Neuronal stem cell (in vitro differentiated cells): ENCODE measurements around the gene PTPN4.

Experiments used
- DNase-seq: peaks from one replicate; pipeline ENCODE4 v3.0.0-alpha.2; 2013; ENCODE audit warnings: low spot score
- H2AFZ ChIP-seq: one replicate; pipeline ENCODE4 v1.6.1; 2013; ENCODE audit warnings: mild to moderate bottlenecking, low read length, inconsistent platforms
- H2AK5ac ChIP-seq: 2 replicates; pipeline ENCODE4 v1.6.1; 2013; ENCODE audit warnings: low read depth, mild to moderate bottlenecking, inconsistent platforms, low read length, moderate library complexity, mixed read lengths
- H2BK120ac ChIP-seq: 2 replicates; pipeline ENCODE4 v1.6.1; 2013; ENCODE audit warnings: low read depth, mild to moderate bottlenecking, inconsistent platforms, low read length, moderate library complexity, mixed read lengths
- H2BK12ac ChIP-seq: one replicate; pipeline ENCODE4 v1.6.1; 2013; ENCODE audit warnings: low read length, inconsistent platforms
- H2BK15ac ChIP-seq: 2 replicates; pipeline ENCODE4 v1.6.1; 2013; ENCODE audit warnings: mild to moderate bottlenecking, low read length, inconsistent platforms, mixed read lengths
- H2BK5ac ChIP-seq: one replicate; pipeline ENCODE4 v1.6.1; 2013; ENCODE audit warnings: inconsistent platforms, mild to moderate bottlenecking, low read length, moderate library complexity
- H3K14ac ChIP-seq: one replicate; pipeline ENCODE4 v1.6.1; 2013; ENCODE audit warnings: low read length, inconsistent platforms
- H3K18ac ChIP-seq: 2 replicates; pipeline ENCODE4 v1.6.1; 2013; ENCODE audit warnings: low read length, inconsistent platforms
- H3K23ac ChIP-seq: 2 replicates; pipeline ENCODE4 v1.6.1; 2013; ENCODE audit warnings: low read depth, mild to moderate bottlenecking, mixed read lengths, low read length, inconsistent platforms; ENCODE audit not compliant: poor library complexity
- H3K27ac ChIP-seq: replicated peaks from 3 replicates; pipeline ENCODE4 v1.5.1; 2013; ENCODE audit warnings: low read length, inconsistent platforms
- H3K27me3 ChIP-seq, 3 experiments: 2 replicates each; pipeline ENCODE4 v1.6.1; 2013; ENCODE audit warnings: low read length in 3 of 3, mild to moderate bottlenecking in 2 of 3, inconsistent platforms in 1 of 3, low read depth in 1 of 3, mixed read lengths in 1 of 3, moderate library complexity in 1 of 3; ENCODE audit not compliant: control insufficient read depth in 3 of 3, insufficient read depth in 3 of 3
- H3K36me3 ChIP-seq, 2 donors: replicated peaks in 1 of 2; 2 replicates each; pipeline ENCODE4 v1.6.1; 2013; ENCODE audit warnings: low read length in 2 of 2; ENCODE audit not compliant: control insufficient read depth in 2 of 2, insufficient read depth in 2 of 2
- H3K4ac ChIP-seq: 2 replicates; pipeline ENCODE4 v1.6.1; 2013; ENCODE audit warnings: inconsistent platforms, mild to moderate bottlenecking, low read length, moderate library complexity
- H3K4me1 ChIP-seq, 2 donors: 1 replicate in 1 of 2; 2 replicates in 1 of 2; pipeline ENCODE4 v1.6.1; 2013; ENCODE audit warnings: low read length in 2 of 2, low read depth in 1 of 2; ENCODE audit not compliant: control insufficient read depth in 2 of 2, insufficient read depth in 1 of 2
- H3K4me2 ChIP-seq: one replicate; pipeline ENCODE4 v1.6.1; 2013; ENCODE audit warnings: mild to moderate bottlenecking, low read length, inconsistent platforms; ENCODE audit not compliant: insufficient read depth, poor library complexity, severe bottlenecking
- H3K4me3 ChIP-seq, 2 donors: 2 replicates each; pipeline ENCODE4 v1.5.1; 2013; ENCODE audit warnings: low read length in 2 of 2, mild to moderate bottlenecking in 2 of 2, inconsistent platforms in 1 of 2, moderate library complexity in 1 of 2
- H3K79me1 ChIP-seq: one replicate; pipeline ENCODE4 v1.6.1; 2013; ENCODE audit warnings: low read depth, mild to moderate bottlenecking, inconsistent platforms, low read length, moderate library complexity
- H3K9ac ChIP-seq: one replicate; pipeline ENCODE4 v1.6.1; 2013; ENCODE audit warnings: mild to moderate bottlenecking, low read depth, low read length, inconsistent platforms; ENCODE audit not compliant: poor library complexity
- H3K9me3 ChIP-seq, 2 donors: replicated peaks in 1 of 2; 2 replicates each; pipeline versions ENCODE3 to v1.6.1; 2013; ENCODE audit warnings: low read length in 2 of 2, mild to moderate bottlenecking in 2 of 2, inconsistent platforms in 1 of 2, low read depth in 1 of 2, mixed read lengths in 1 of 2, moderate library complexity in 1 of 2; ENCODE audit not compliant: control insufficient read depth in 2 of 2, insufficient read depth in 1 of 2
- H4K8ac ChIP-seq: one replicate; pipeline ENCODE4 v1.6.1; 2013; ENCODE audit warnings: low read depth, mild to moderate bottlenecking, inconsistent platforms, low read length, moderate library complexity
- H4K91ac ChIP-seq: one replicate; pipeline ENCODE4 v1.6.1; 2013; ENCODE audit warnings: low read length, low read depth, mild to moderate bottlenecking, inconsistent platforms; ENCODE audit not compliant: poor library complexity
- WGBS, 2 donors: extraction: QIAGEN DNeasy Blood & Tissue Kit; methylation state at CpG; one replicate each; pipeline ENCODE4 v1.1.7; 2013; ENCODE audit warnings: missing lambda C conversion rate in 2 of 2, mixed read lengths in 1 of 2; ENCODE audit not compliant: insufficient read length in 2 of 2, insufficient replicate concordance in 1 of 2; ENCODE audit errors: extremely low coverage in 2 of 2; 5-methylcytosine and 5-hydroxymethylcytosine counted together

PTPN4 gene

GRCh38 chr2:119940856-119941255 is 181.1 kb downstream of the PTPN4 start:
- no peak overlapping the region for H2BK5ac ChIP-seq
- no peak overlapping the region for H2BK120ac ChIP-seq
- H2BK12ac ChIP-seq, result no peak overlapping the region
- no peaks in the 10 kb centered on the region for H3K79me1 ChIP-seq
- H3K9ac ChIP-seq, result no peak overlapping the region
- no peaks in the 10 kb centered on the region for H3K27me3 ChIP-seq
- H3K18ac ChIP-seq, result no peak overlapping the region
- H3K9me3 ChIP-seq, result no peaks in the 10 kb centered on the region
- no peak overlapping the region for H3K14ac ChIP-seq
- H3K27ac ChIP-seq, result no peak overlapping the region
- H2AK5ac ChIP-seq, result no peak overlapping the region
- DNase-seq, result no peak
- H3K4ac ChIP-seq, result no peak overlapping the region
- H3K23ac ChIP-seq, result no peak overlapping the region
- peaks cover 0 to 31% of the 10 kb centered on the region in 2 donors for H3K36me3 ChIP-seq
- no peaks in the 10 kb centered on the region for H3K4me1 ChIP-seq
- H3K4me3 ChIP-seq, result no peak overlapping the region
- no peak overlapping the region for H2BK15ac ChIP-seq
- H3K4me2 ChIP-seq, result no peak overlapping the region
- H2AFZ ChIP-seq, result no peak overlapping the region
- H4K91ac ChIP-seq, result no peak overlapping the region
- no peak overlapping the region for H4K8ac ChIP-seq

- H2AFZ ChIP-seq, result no peak overlapping the region
- H3K18ac ChIP-seq, result no peak overlapping the region
- no peak overlapping the region for H3K4me2 ChIP-seq
- H3K79me1 ChIP-seq, result no peaks in the 10 kb centered on the region
- no peaks in the 10 kb centered on the region for H3K4me1 ChIP-seq
- no peak overlapping the region for H4K91ac ChIP-seq
- no peak overlapping the region for H3K9ac ChIP-seq
- no peak overlapping the region for H3K4me3 ChIP-seq
- no peak overlapping the region for H2BK5ac ChIP-seq
- no peak overlapping the region for H2BK120ac ChIP-seq
- no peak overlapping the region for H3K4ac ChIP-seq
- 100% methylated on average over 1 of the region's 1 CpG; no CpG with 5 or more reads in 1 of the 2 donors for WGBS, 2 donors
- no peak overlapping the region for H3K27ac ChIP-seq
- H3K14ac ChIP-seq, result no peak overlapping the region
- no peaks in the 10 kb centered on the region for H3K9me3 ChIP-seq
- H3K36me3 ChIP-seq, result peaks cover 0 to 33% of the 10 kb centered on the region in 2 donors
- no peak overlapping the region for H2BK15ac ChIP-seq
- no peak for DNase-seq
- no peak overlapping the region for H3K23ac ChIP-seq
- H2BK12ac ChIP-seq, result no peak overlapping the region
- no peaks in the 10 kb centered on the region for H3K27me3 ChIP-seq
- no peak overlapping the region for H2AK5ac ChIP-seq
- no peak overlapping the region for H4K8ac ChIP-seq
These were observed 181.7 kb downstream of the PTPN4 start for GRCh38 chr2:119941388-119941787.

- Histone ChIP-seq H3K27me3 (no peaks in the 10 kb centered on the region), H2BK15ac (no peak overlapping the region), H2AK5ac (no peak overlapping the region), H3K36me3 (peaks cover 0 to 33% of the 10 kb centered on the region in 2 donors), H3K9me3 (no peaks in the 10 kb centered on the region), H3K4me2 (no peak overlapping the region), H3K9ac (no peak overlapping the region), H3K18ac (no peak overlapping the region), H3K4me1 (no peaks in the 10 kb centered on the region), H3K4me3 (no peak overlapping the region), H2BK120ac (no peak overlapping the region), H3K4ac (no peak overlapping the region), H2BK5ac (no peak overlapping the region), H3K23ac (no peak overlapping the region), H2BK12ac (no peak overlapping the region), H2AFZ (no peak overlapping the region), H3K14ac (no peak overlapping the region), H4K8ac (no peak overlapping the region), H3K27ac (no peak overlapping the region), H4K91ac (no peak overlapping the region), H3K79me1 (no peaks in the 10 kb centered on the region)
- DNase-seq, result no peak
- no CpG with 5 or more reads among the region's 3 CpGs for WGBS, 2 donors
These were observed 182.3 kb downstream of the PTPN4 start for GRCh38 chr2:119941981-119942513.

- H2BK120ac ChIP-seq, result no peak overlapping the region
- peaks cover 3 to 35% of the 10 kb centered on the region in 2 donors for H3K36me3 ChIP-seq
- no peak overlapping the region for H3K4me2 ChIP-seq
- H4K8ac ChIP-seq, result no peak overlapping the region
- no peak overlapping the region for H3K27ac ChIP-seq
- no peak overlapping the region for H3K14ac ChIP-seq
- no peak overlapping the region for H2BK12ac ChIP-seq
- H2AK5ac ChIP-seq, result no peak overlapping the region
- H3K9me3 ChIP-seq, result no peaks in the 10 kb centered on the region
- H3K18ac ChIP-seq, result no peak overlapping the region
- no peak for DNase-seq
- no peaks in the 10 kb centered on the region for H3K4me1 ChIP-seq
- H3K27me3 ChIP-seq, result no peaks in the 10 kb centered on the region
- no peak overlapping the region for H2BK5ac ChIP-seq
- H4K91ac ChIP-seq, result no peak overlapping the region
- H3K79me1 ChIP-seq, result no peaks in the 10 kb centered on the region
- H2AFZ ChIP-seq, result no peak overlapping the region
- H3K4ac ChIP-seq, result no peak overlapping the region
- H3K4me3 ChIP-seq, result no peak overlapping the region
- no peak overlapping the region for H3K9ac ChIP-seq
- no peak overlapping the region for H3K23ac ChIP-seq
- H2BK15ac ChIP-seq, result no peak overlapping the region
These were observed 183.3 kb downstream of the PTPN4 start for GRCh38 chr2:119943058-119943457.
